HL-60 (cell line): ENCODE data around the gene KCTD5.

Source experiments
- DNase-seq, 2 experiments: peaks; one replicate each; pipeline ENCODE4 v3.0.0-alpha.2; 2010 to 2020; ENCODE audit warnings: low read depth in 1 of 2, low spot score in 1 of 2
- H3K27ac ChIP-seq: fragments of 250-450 bp; sonication (Bioruptor Pico); replicated peaks from 2 replicates; pipeline ENCODE4 v1.5.1; 2020; ENCODE audit warnings: mild to moderate bottlenecking, moderate library complexity
- H3K27me3 ChIP-seq: fragments of 250-450 bp; sonication (Bioruptor Pico); 2 replicates; pipeline ENCODE4 v1.5.1; 2021; ENCODE audit warnings: mild to moderate bottlenecking, moderate library complexity; ENCODE audit not compliant: insufficient read depth, poor library complexity, severe bottlenecking
- H3K4me3 ChIP-seq: replicated peaks from 2 replicates; pipeline ENCODE4 v1.5.1; 2011; ENCODE audit warnings: mild to moderate bottlenecking, control low read depth, low read length; ENCODE audit not compliant: insufficient read depth
- CTCF ChIP-seq: IDR thresholded peaks from one replicate; pipeline ENCODE4 v1.5.1; 2011; ENCODE audit warnings: low read length, control low read depth, inconsistent platforms; ENCODE audit not compliant: insufficient read depth
- GABPA ChIP-seq: IDR thresholded peaks from 2 replicates; pipeline ENCODE4 v1.6.1; 2012; ENCODE audit warnings: low read depth
- POLR2AphosphoS5 ChIP-seq: IDR thresholded peaks from 2 replicates; pipeline ENCODE4 v1.6.1; 2012; ENCODE audit warnings: low read depth
- REST ChIP-seq: IDR thresholded peaks from 2 replicates; pipeline ENCODE4 v1.6.1; 2012; ENCODE audit warnings: low read depth; ENCODE audit not compliant: insufficient replicate concordance
- SPI1 ChIP-seq: IDR thresholded peaks from 2 replicates; pipeline ENCODE4 v1.6.1; 2012; ENCODE audit warnings: low read depth, mild to moderate bottlenecking, borderline replicate concordance

Gene KCTD5

GRCh38 chr16:2698965-2699750 lies 16.8 kb downstream of the KCTD5 start:
- Histone ChIP-seq H3K27ac (no peak overlapping the region), H3K4me3 (no peak overlapping the region), H3K27me3 (no peaks in the 10 kb centered on the region)
- TF ChIP-seq CTCF = no peak
- no peak for TF ChIP-seq REST
- TF ChIP-seq SPI1 = no peak
- no peak for TF ChIP-seq GABPA
- no peak for DNase-seq

- TF ChIP-seq GABPA (no peak), SPI1 (no peak), POLR2AphosphoS5 (no peak), CTCF (no peak), REST (no peak)
- H3K27me3 ChIP-seq = no peaks in the 10 kb centered on the region
- DNase-seq = no peak
- H3K27ac ChIP-seq = no peak overlapping the region
- H3K4me3 ChIP-seq = no peak overlapping the region
These were observed 17.7 kb downstream of the KCTD5 start for GRCh38 chr16:2699791-2700600.

GRCh38 chr16:2700786-2701185 lies 18.5 kb downstream of the KCTD5 start:
- no peak for DNase-seq
- Histone ChIP-seq H3K27ac (no peak overlapping the region), H3K27me3 (no peaks in the 10 kb centered on the region), H3K4me3 (no peak overlapping the region)
- TF ChIP-seq REST = no peak
- no peak for TF ChIP-seq SPI1
- no peak for TF ChIP-seq CTCF
- no peak for TF ChIP-seq GABPA
- no peak for TF ChIP-seq POLR2AphosphoS5
